GM15510 (cell line): Measurements from ENCODE around the gene MCL1.

ENCODE experiments used
- POLR2A ChIP-seq: IDR thresholded peaks from 3 replicates; pipeline ENCODE4 v1.6.1; 2011; ENCODE audit warnings: borderline replicate concordance; ENCODE audit not compliant: insufficient read length; ENCODE audit errors: extremely low read depth

MCL1 gene

GRCh38 chr1:150609732-150610131 lies 30.3 kb upstream of the MCL1 start:
- TF ChIP-seq POLR2A, result no peak

DNA sequence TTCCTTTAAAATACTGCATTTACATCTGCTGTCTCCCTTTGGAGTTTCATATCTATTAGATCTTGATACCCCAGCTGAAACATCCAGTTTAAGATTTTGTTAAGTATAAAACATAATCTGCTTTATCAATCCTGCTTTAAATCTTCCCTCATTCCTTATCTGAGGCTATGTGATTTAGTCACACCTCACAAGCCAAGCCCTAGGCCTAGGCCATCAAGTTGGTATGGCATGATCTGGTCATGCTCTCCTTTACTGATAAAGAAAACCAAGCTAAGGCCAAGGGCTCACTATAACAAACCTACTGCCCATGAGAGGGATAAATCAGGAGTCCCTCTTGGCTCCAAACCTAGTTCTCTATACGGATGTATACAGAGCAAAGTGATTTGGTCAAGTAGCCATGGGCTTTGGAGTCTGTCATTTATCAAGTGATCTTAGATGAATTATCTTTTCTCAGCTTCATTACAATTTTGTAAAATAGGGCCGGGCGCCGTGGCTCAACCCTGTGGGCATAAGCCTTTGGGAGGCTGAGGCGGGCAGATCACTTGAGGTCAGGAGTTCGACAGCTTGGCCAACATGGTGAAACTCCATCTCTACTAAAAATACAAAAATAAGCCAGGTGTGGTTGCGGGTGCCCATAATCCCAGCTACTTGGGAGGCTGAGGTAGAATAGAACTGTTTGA lies 27.2 kb upstream of the MCL1 start:
- TF ChIP-seq POLR2A, result no peak

GRCh38 chr1:150604226-150604588 lies 24.8 kb upstream of the MCL1 start:
- no peak for TF ChIP-seq POLR2A

DNA sequence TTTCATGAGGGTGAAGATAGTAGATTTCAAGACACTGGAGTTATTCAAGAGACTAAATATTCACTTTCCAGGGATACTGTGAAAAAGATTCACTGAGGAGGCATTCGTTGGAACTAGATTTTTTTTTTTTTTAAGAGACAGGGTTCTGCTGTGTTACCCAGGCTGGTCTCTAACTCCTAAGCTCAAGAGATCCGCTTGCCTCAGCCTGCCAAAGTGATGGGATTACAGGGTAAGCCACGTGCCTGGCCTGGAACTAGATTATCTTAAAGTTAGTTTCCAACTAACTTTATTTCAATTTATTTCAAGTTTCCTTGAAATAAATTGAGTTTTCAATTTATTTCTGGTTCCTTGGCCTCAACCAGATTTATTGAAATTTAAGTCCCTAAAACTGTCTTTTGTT lies 24.3 kb upstream of the MCL1 start:
- TF ChIP-seq POLR2A, result no peak

DNA sequence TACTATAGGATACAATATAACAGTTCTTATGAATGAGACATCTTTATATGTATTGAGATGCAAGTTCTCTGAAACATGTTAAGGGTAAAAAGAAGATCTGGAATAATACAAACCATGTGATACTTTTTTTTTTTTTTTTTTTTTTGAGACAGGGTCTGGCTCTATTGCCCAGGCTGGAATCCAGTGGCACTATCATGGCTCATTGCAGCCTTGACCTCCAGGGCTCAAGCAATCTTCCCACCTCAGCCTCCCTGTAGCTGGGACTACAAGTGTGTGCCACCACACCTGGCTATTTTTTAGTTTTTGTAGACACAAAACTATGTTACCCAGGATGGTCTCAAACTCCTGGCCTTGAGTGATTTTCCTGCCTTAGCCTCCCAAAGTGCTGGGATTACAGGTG lies 22.1 kb upstream of the MCL1 start:
- TF ChIP-seq POLR2A, result no peak

DNA sequence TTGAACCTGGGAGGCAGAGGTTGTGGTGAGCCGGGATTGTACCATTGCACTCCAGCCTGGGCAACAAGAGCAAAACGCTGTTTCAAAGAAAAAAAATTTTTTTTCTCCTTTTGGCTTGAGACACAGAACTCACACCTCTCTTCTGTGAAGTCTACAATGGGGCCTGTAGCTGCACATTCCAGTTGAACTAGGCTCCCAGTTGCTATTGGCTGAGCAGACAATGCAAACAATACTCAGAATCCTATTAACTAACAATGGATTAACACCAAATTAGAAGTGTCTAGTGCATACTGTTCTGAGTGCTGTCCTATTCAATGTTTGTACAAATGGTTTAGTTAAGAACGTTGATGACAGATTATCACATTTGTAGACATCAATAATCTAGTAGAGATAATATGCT lies 17.6 kb upstream of the MCL1 start:
- no peak for TF ChIP-seq POLR2A

GRCh38 chr1:150596095-150596892 lies 16.9 kb upstream of the MCL1 start:
- no peak for TF ChIP-seq POLR2A

DNA sequence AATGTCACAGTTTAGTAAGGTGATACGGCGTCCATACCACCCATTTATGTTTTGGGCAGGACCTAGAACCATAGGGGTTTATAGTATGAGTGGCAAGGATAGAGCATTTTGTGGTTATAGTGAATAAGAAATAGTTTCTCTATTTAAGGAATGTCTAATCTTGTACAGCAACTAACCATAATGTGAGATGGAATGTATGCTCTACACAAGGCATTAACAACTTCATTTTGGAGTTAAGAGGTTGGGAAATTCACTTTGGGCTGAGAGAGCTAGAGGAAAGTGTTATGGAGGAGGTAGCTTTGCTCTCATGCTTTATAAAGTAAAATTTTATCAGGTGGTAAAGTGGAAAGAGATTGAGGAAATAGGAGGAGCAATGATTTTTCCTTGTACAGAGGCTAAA lies 3.0 kb upstream of the MCL1 start:
- no peak for TF ChIP-seq POLR2A

DNA sequence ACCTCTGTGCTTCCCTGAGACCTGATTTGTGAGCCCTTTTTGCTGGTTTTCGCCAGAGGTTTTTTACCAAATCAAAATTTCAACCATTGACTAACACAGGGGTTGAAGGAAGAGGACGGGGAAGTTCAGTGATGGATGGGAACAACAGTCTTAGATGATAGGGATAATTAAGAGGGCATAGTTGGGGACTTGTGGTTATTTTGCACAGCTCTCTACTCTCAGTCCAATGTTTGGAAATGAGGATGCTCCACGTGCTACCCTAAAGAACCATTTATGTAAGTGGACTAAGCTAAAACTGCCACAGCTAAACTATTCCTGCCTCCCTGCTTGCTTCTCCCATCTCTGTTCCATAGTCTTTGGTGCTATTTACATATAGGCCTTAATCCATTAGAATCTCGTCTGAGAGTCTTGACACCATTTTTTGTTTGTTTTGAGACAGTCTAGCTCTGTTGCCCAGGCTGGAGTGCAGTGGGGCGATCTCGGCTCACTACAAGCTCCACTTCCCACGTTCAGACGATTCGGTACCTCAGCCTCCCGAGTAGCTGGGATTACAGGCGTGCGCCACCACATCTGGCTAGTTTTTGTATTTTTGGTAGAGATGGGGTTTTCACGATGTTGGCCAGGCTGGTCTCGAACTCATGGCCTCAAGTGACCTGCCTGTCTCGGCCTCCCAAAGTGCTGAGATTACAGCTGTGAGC lies 684 bp upstream of the MCL1 start:
- no peak for TF ChIP-seq POLR2A

GRCh38 chr1:150578272-150579109 lies 919 bp downstream of the MCL1 start:
- no peak for TF ChIP-seq POLR2A

GRCh38 chr1:150577557-150578271 lies 1.7 kb downstream of the MCL1 start:
- no peak for TF ChIP-seq POLR2A

GRCh38 chr1:150576794-150577556 lies 2.4 kb downstream of the MCL1 start:
- no peak for TF ChIP-seq POLR2A

GRCh38 chr1:150576367-150576711 lies 3.1 kb downstream of the MCL1 start:
- no peak for TF ChIP-seq POLR2A
